Stimulated activated CD8-positive, alpha-beta memory T cell treated with anti-CD3 and anti-CD28 coated beads, Interleukin-12 subunit alpha, Interleukin-12 subunit beta, amount 100 ng/mL, for 24 hours (primary cell): ENCODE data around the gene C19orf44.

ENCODE experiments used
- DNase-seq: peaks from one replicate; pipeline ENCODE4 v3.0.0-alpha.2; 2020; ENCODE audit errors: extremely low read depth

C19orf44 gene

GRCh38 chr19:16518061-16518460, 21.9 kb downstream of the C19orf44 start:
- DNase-seq = no peak

DNA sequence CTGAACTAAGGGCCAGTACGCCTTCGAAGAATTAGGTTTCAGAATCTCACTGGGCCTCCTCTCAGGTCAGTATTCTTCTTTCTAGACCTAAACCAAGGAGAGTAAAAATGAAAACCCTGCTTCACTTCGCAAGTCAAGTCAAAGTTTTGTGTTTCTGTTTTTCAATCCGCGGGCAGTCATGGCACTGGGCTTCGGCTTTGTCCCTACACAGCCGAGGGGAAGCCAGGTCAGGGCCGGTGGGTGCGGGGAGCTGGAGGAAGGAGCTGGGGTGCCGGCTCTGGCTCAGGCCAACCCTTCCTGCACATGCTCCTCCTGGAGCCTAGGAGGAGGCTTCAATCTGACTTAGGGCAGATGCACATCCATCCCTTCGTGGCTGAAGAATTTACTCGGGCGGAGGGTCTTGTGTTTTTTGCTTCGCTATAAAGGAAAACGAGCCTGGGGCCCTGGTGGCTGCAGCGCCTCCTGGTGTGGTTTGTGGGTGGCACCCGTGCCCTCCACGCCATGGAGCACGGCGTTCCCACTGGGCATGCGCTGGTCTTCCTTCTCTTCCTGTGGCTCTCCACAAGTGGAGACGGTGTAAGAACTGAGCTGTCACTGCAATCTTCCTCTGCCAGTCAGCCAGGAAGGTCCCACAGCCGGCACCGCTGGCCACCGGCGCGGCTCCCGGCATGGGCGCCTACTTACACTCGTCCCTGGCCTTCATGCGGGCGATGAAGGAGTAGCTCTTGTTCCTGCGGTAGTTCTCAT, 22.5 kb downstream of the C19orf44 start:
- no peak for DNase-seq

- no peak for DNase-seq
Observed at GRCh38 chr19:16519230-16519687, 23.1 kb downstream of the C19orf44 start.

DNA sequence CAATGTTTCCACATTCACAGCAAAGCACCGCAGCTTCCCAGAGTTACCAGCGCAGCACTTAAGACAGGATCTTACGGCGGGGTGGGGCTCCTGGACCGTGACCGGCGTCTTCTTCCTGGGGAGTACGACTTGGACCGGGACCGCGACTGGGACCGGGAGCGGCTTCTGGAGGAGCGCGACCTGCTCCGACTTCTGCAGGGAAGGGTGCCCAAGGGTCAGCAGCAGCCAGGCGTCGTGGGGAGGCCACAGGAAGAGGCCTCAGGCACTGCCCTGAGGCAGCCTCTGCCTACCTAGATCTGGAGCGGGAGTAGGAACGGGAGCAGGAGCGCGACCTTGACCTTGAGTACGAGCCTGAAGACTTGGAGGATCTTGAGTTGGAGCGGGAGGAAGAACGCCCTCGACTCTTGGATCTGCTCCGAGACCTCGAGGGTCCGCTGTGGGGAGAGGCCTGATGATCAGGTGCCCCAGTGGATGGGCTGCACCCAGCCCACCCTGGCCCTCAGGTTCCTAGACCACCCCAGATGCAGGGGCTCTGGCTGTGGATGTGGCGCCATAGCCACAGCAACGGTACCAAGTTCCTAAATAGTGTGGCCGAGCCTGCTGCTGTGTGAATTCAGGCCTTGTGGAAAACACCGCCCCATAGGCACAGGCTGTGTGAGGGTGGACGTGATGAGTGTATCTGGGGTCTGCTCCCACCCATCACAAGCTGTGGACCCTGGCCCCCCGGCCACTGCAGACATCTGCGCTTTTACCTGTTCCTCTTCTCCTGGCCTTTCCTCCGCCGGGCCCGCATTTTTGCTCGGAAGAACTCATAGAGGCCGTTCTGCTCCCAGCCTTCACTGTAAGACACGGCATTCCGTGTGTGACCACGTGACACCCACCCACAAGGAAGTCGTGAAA, 24.1 kb downstream of the C19orf44 start:
- DNase-seq = no peak

GRCh38 chr19:16520986-16521624, 24.9 kb downstream of the C19orf44 start:
- DNase-seq = no peak

GRCh38 chr19:16521715-16522289, 25.6 kb downstream of the C19orf44 start:
- no peak for DNase-seq

DNA sequence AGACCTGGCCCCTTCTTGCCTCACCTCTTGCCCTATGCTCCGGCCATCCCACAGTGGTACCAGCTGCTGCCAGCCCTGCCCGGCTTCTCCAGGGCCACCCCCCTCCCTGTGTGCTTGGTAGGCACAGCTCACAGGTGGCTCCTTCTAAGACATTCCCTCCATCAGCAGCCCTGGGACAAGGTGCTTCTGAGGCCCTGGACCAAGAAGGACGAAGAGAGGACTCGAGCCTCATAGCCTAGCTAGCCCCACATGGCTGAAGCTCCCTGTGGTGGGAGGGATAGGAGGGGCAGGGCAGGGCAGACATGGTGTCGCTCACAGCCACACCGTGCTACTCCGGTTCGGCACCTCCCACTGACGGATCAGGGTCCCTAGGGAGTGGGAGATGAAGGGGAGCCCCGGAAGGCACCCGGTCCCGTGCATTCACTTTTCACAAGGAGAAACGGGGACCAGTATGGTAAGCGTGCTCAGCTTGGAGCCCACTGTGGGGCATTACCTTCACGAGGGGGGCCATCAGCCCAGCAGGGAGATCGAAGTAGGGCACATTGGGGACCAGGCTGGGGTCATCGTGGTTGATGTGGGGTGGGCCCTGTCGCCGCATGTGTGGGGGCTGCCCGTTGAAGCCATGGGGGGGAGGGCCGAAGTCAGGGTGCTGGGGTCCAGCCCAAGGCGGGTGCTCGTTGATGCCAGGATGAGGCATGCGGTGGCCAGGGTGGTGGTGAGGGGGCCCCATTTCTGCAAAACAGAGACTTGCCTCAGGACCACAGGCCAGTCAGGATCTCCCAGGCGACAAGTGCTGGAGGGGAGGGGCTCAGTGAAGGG, 26.6 kb downstream of the C19orf44 start:
- no peak for DNase-seq

- DNase-seq = no peak
Observed at GRCh38 chr19:16524991-16525734, 29.0 kb downstream of the C19orf44 start.

- no peak for DNase-seq
Observed at GRCh38 chr19:16525751-16526481, 29.7 kb downstream of the C19orf44 start.

DNA sequence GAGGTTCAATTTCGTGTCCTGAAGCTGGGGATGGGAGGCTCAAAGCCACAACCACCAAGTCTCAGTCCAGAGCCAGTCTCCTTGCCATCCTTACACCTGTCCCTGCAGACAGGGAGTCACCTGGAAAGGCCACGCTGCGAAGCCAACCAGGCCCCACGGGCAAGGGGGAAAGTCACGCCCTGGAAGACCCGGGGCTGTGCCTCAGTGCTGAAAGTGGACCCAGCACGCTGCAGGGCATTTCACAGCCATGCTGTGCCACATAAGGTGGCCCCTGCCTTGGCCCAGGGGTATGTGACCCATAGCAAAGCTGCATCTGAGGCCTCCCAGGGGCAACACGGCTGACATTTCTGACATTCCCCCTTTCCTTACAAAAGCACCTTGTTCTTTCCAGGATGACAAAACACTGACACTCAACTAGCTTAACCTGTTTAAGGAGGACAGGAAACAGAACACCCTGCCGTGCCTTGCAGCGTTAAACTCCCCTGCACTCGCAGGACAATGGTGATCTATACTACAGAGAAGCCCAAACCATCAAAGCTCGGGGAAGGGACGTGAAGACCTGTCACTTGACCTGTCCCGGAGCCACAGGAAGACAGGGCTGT, 31.2 kb downstream of the C19orf44 start:
- DNase-seq = no peak

DNA sequence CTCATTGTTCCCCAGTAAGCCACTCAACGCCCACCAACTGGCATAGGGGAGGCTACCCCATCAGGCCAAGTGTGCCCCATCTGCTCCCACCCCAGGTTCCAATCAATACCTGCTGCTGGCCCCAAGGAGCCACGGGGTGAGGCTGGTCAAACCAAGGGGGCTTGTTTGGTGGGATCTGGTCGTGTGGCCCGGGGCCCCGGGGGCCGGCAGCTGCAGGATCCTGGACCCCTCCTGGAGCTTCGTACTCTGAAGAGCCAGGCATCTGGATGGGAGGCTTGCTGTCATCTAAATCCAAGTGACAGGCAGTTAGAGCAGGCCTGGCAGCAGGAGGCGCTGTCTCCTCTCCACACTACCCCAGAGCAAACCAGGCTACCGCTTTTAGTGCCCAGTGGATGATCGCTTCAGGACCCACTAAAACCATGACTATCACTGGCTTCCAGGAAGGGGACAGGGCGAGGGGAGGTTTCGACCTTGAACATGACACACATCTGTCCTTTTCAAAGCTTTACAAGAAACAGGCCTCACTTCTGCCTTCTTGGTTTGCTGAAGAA, 31.9 kb downstream of the C19orf44 start:
- DNase-seq = no peak

- no peak for DNase-seq
Observed at GRCh38 chr19:16529466-16530144, 33.4 kb downstream of the C19orf44 start.

DNA sequence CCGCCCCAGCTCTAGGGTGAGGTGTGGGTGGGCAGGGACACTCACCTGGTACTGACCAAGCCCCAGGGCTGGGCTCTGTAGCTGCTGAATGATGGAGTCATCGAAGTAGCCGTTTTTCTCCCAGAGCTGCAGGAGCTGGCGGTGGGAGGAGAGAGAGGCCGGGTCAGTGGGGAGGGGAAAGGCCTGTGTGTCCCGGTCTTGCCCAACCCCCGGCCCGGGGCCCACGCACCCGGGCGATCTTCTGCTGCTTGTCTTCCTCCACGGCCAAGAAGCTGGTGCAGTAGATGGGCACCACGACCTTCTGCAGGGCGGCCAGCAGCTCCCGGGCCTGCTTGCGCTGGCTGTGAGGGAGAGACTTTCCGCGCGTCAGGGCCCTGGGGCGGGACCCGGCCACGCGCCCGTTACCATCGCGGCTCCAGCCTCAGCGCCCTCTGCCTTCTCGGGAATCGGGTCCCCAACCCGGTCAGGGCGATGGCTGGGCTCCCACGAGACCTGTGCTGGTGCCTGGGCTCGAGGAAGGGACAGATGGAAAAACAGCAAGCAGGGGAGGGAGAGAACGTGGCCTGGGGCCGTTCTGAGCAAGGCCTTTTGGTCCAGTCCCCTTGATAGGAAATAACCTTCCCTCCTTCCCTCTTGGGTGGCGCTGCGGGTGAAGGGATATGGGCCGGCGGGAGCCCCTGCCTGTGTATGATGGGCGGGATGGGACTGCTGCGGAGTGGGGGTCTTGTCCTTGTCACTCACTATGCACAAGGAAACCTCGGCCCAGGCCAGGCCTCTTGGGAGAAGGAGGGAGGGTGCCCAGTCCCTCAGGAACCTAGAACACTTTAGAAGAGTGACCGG, 34.6 kb downstream of the C19orf44 start:
- DNase-seq = no peak

DNA sequence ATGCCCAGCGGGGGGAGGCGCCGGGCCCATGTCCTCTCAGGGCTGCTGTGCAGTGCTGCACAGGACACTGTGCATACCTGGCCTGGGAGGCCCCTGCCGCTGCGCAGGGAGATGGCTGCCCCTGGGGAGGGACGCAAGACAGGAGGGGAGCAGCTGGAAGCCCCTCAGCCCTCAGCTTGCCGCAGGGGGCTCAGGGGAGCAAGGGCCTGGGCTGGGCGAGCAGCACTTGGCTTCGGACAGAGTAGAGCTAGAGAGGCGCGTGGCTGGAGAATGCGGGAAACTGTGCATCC, 35.1 kb downstream of the C19orf44 start:
- DNase-seq = no peak

- DNase-seq = no peak
Observed at GRCh38 chr19:16532440-16533234, 36.4 kb downstream of the C19orf44 start.

GRCh38 chr19:16535381-16535780, 39.2 kb downstream of the C19orf44 start:
- no peak for DNase-seq

GRCh38 chr19:16536130-16536529, 39.9 kb downstream of the C19orf44 start:
- no peak for DNase-seq
